Measurements from ENCODE around the gene BCOR.

DNA sequence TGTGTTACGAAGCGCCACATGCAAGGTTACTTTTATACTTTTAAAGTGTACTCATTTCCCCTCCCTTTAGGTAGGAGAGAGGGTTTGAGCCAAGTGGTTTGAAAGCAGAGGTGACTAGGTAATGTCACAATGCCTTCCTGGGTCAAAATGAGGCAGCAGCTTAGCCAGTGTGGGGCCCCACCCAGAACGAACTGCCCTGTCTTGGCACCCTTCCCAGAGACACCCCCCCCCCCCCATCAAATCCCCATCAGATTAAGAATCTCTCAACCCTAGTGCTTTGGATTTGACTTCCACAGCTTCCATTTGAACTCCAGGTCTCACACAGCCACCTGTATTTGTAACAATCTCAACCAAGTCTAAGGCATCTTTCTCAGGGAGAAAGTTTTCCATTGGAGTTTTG, 31.1 kb downstream of the BCOR start:
- TF ChIP-seq, protein P1, sequence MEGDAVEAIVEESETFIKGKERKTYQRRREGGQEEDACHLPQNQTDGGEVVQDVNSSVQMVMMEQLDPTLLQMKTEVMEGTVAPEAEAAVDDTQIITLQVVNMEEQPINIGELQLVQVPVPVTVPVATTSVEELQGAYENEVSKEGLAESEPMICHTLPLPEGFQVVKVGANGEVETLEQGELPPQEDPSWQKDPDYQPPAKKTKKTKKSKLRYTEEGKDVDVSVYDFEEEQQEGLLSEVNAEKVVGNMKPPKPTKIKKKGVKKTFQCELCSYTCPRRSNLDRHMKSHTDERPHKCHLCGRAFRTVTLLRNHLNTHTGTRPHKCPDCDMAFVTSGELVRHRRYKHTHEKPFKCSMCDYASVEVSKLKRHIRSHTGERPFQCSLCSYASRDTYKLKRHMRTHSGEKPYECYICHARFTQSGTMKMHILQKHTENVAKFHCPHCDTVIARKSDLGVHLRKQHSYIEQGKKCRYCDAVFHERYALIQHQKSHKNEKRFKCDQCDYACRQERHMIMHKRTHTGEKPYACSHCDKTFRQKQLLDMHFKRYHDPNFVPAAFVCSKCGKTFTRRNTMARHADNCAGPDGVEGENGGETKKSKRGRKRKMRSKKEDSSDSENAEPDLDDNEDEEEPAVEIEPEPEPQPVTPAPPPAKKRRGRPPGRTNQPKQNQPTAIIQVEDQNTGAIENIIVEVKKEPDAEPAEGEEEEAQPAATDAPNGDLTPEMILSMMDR (IDR thresholded peaks at IDR 0.05) = no peak
- TF ChIP-seq POLR2A (IDR thresholded peaks at IDR 0.05) = no peak
